ENCODE measurements around the gene PRR23C.
"Not testable (repeated sequence)": the region's sequence is repeated elsewhere in the genome, so short reads cannot be mapped to it uniquely, and the experiment has no call there.

The PRR23C gene

DNA sequence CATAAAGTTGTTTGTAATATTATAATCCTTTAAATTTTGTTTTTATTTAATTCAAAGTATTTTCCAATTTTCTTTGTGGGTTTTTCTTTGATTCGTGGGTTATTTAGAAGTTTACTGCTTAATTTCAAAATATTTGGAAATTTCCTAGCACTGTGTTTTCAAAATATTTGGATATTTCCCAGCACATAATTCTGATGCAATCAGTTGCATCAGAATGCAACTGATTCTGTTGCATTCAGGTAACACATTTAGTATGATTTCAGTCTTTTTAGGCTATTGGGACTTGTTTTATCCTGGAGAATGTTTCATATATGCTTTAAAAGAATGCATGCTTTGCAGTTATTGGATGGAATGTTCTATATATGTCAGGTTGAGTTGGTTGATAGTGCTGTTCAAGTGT lies 18.2 kb upstream of the PRR23C start:
- no peak overlapping the region for H3K4me3 ChIP-seq (ENCODE audit: low read depth, low read length)
- TF ChIP-seq, protein P1, sequence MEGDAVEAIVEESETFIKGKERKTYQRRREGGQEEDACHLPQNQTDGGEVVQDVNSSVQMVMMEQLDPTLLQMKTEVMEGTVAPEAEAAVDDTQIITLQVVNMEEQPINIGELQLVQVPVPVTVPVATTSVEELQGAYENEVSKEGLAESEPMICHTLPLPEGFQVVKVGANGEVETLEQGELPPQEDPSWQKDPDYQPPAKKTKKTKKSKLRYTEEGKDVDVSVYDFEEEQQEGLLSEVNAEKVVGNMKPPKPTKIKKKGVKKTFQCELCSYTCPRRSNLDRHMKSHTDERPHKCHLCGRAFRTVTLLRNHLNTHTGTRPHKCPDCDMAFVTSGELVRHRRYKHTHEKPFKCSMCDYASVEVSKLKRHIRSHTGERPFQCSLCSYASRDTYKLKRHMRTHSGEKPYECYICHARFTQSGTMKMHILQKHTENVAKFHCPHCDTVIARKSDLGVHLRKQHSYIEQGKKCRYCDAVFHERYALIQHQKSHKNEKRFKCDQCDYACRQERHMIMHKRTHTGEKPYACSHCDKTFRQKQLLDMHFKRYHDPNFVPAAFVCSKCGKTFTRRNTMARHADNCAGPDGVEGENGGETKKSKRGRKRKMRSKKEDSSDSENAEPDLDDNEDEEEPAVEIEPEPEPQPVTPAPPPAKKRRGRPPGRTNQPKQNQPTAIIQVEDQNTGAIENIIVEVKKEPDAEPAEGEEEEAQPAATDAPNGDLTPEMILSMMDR (IDR thresholded peaks at IDR 0.05; ENCODE audit: control insufficient read depth, extremely low read depth, insufficient read depth) = no peak
- no peak for DNase-seq (ENCODE audit: low read depth)

DNA sequence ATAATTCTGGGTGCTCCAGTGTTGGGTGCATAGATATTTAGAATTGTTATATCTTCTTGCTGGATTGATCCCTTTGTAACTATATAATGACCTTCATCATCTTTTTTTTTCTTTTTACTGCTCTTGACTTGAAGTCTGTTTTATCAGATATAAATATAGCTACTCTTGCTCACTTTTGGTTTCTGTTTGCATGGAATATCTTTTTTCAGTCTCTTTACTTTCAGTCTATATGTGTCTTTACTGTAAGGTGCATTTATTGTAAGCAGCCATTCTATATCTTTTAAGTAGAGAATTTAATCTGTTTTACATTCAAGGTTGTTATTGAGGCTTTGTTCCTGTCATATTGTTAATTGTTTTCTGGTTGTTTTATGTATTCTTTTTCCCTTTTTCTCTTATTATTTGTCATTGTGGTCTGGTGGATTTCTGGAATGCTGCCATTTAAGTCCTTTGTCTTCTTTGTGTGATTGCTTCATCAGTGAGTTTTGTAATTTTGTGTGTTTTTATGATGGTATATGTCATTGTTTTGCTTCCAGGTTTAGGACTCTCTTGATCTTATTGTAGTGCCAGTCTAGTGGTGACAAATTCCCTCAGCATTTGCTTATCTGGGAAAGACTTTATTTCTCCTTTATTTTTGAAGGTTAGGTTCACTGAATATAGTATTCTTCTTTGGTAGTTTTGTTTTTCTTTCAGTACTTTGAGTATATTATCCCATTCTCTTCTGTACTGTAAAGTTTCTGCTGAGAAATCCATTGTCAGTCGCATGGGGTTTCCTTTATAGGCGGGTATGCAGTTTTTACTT lies 8.3 kb upstream of the PRR23C start:
- DNase-seq (ENCODE audit: low read depth) = no peak
- TF ChIP-seq, protein P1 (IDR thresholded peaks at IDR 0.05; ENCODE audit: control insufficient read depth, extremely low read depth, insufficient read depth) = no peak
- H3K4me3 ChIP-seq (ENCODE audit: low read depth, low read length) = no peak overlapping the region

GRCh38 chr3:139043554-139044365 lies 932 bp downstream of the PRR23C start:
- TF ChIP-seq, protein P1 (IDR thresholded peaks at IDR 0.05; ENCODE audit: control insufficient read depth, extremely low read depth, insufficient read depth) = no peak
- no peak overlapping the region for H3K4me3 ChIP-seq (ENCODE audit: low read depth, low read length)
- DNase-seq (ENCODE audit: low read depth) = no peak

- TF ChIP-seq, protein P1 (IDR thresholded peaks at IDR 0.05; ENCODE audit: control insufficient read depth, extremely low read depth, insufficient read depth) = no peak
- DNase-seq (ENCODE audit: low read depth) = no peak
- H3K4me3 ChIP-seq (ENCODE audit: low read depth, low read length) = no peak overlapping the region
Observed at GRCh38 chr3:139037478-139037877, 7.2 kb downstream of the PRR23C start.

DNA sequence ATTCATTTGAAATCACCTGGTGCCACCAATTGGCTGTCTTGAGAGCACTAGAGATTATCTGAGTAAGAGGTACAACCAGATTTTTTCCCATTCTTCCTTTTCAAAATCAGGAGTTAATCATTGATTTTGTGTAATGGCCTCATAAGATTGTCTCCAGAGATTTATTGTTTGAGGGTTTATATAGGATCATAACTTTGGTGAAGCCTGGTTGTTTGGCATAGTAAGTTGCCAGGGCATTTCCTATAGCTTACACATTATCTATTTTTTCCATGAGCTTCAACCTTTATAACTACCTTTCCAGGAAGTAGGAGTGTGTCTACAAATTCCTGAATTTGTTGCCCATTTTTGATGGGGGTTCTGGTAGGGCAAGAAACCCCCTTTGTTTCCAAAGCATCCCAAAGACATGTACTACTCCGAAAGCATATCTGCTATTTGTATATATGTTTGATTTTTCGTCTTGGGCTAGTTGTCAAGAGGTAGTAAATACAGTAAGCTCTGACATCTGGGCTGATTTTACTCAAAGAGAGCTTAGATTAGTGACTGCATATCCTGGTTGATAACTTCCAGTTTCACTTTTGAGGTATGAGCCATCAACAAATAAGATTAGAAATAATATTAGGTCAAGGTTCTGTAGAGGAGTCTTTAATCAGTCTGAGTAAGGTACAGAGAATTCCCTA lies 12.2 kb downstream of the PRR23C start:
- TF ChIP-seq, protein P1 (IDR thresholded peaks at IDR 0.05; ENCODE audit: control insufficient read depth, extremely low read depth, insufficient read depth) = no peak
- H3K4me3 ChIP-seq (ENCODE audit: low read depth, low read length) = no peak overlapping the region
- no peak for DNase-seq (ENCODE audit: low read depth)

DNA sequence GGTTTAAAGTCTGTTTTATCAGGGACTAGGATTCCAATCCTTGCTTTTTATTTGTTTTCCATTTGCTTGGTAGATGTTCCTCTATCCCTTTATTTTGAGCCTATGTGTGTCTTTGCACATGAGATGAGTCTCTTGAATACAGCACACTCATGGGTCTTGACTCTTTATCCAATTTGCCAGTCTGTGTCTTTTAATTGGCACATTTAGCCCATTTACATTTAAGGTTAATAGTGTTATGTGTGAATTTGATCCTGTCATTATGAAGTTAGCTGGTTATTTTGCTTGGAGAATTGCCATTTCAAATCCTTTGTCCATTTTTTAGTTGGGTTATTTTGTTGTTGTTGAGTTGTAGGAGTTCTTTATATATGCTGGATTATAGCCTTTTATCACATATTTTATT lies 14.1 kb downstream of the PRR23C start:
- H3K4me3 ChIP-seq (ENCODE audit: low read depth, low read length); DNase-seq (ENCODE audit: low read depth): not testable (repeated sequence)

DNA sequence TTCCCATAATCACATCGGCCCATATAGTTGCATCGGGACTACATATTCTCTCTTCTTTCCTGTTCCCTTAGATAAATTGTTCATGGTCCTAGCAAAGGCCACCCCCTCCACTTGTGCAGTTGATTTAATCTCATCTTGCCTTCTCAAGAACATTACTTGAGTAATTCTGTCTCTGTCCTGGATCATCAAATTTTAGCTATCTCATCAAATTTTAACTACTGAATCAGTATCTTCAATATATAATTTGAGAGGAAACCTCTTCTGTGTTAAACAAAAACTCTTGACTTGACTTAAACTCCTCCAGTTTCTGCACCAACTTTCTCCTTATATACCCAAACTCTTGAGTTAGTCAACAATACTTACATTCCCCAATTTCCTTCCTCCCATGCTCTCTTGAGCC lies 19.7 kb downstream of the PRR23C start:
- no peak overlapping the region for H3K4me3 ChIP-seq (ENCODE audit: low read depth, low read length)
- TF ChIP-seq, protein P1 (IDR thresholded peaks at IDR 0.05; ENCODE audit: control insufficient read depth, extremely low read depth, insufficient read depth) = no peak
- no peak for DNase-seq (ENCODE audit: low read depth)

All from LNCaP clone FGC (cell line).